A549 (cell line): Measurements from ENCODE around the gene ZNF423.

Experiments
- BHLHE40 ChIP-seq: IDR thresholded peaks from 2 replicates; pipeline ENCODE4 v1.6.1; 2012; ENCODE audit warnings: low read depth, low read length, inconsistent platforms
- CEBPB ChIP-seq, 2 experiments: fragments of >200 bp in 1 of 2; sonication (Bioruptor Twin) in 1 of 2; formaldehyde crosslinking in 1 of 2; IDR thresholded peaks; 2 replicates each; pipeline ENCODE4 v1.6.1; 2012 to 2016
- EP300 ChIP-seq, 2 experiments: fragments of >200 bp; sonication (Bioruptor Twin); formaldehyde crosslinking; IDR thresholded peaks; 2 replicates in 1 of 2; 3 replicates in 1 of 2; pipeline ENCODE4 v1.6.1; 2016 to 2017
- POLR2A ChIP-seq: IDR thresholded peaks from 2 replicates; pipeline ENCODE4 v1.6.1; 2012; ENCODE audit warnings: mild to moderate bottlenecking, low read length
- RAD21 ChIP-seq, 2 experiments: fragments of >200 bp in 1 of 2; sonication (Bioruptor Twin) in 1 of 2; formaldehyde crosslinking in 1 of 2; IDR thresholded peaks in 1 of 2; conservative IDR thresholded peaks in 1 of 2; 2 replicates in 1 of 2; 3 replicates in 1 of 2; pipeline ENCODE4 v1.6.1; 2012 to 2018; ENCODE audit warnings: inconsistent platforms in 1 of 2
- ZNF302 ChIP-seq: fragments of 250-450 bp; sonication (Bioruptor Pico); IDR thresholded peaks from 2 replicates; pipeline ENCODE4 v1.9.0; 2021; ENCODE audit warnings: inconsistent platforms, mild to moderate bottlenecking, moderate library complexity
- TF ChIP-seq, protein P1 (sequence below): fragments of >200 bp; sonication (Bioruptor Twin); formaldehyde crosslinking; IDR thresholded peaks from 3 replicates; pipeline ENCODE4 v1.5.1; 2016
- TF ChIP-seq, protein P2 (sequence below): fragments of 450-650 bp; IDR thresholded peaks from 2 replicates; pipeline ENCODE4 v1.6.1; 2014; ENCODE audit warnings: antibody characterized with exemption

DNA sequence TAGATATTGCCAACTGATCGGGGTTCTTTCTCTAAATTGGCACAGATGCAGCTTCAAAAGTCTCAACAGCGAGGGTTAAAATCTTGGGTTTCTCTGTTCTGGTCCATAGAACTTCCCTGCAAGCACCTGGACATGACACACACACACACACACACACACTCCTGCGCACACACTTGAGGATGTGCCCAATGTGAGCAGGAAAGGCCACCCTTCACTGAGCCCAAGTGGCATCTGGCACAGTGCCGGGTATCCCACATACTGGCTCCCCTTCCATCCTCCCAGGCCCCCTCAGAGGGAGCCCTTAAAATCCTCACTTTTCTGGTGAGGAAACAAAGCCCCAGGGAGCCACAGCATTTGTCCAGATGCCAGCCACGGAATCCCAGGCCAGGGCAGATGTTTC, 55.5 kb downstream of the ZNF423 start:
- TF ChIP-seq, protein P1, sequence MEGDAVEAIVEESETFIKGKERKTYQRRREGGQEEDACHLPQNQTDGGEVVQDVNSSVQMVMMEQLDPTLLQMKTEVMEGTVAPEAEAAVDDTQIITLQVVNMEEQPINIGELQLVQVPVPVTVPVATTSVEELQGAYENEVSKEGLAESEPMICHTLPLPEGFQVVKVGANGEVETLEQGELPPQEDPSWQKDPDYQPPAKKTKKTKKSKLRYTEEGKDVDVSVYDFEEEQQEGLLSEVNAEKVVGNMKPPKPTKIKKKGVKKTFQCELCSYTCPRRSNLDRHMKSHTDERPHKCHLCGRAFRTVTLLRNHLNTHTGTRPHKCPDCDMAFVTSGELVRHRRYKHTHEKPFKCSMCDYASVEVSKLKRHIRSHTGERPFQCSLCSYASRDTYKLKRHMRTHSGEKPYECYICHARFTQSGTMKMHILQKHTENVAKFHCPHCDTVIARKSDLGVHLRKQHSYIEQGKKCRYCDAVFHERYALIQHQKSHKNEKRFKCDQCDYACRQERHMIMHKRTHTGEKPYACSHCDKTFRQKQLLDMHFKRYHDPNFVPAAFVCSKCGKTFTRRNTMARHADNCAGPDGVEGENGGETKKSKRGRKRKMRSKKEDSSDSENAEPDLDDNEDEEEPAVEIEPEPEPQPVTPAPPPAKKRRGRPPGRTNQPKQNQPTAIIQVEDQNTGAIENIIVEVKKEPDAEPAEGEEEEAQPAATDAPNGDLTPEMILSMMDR, result no peak
- TF ChIP-seq ZNF302 (CRISPR knock-in tag), result no peak
- TF ChIP-seq BHLHE40, result no peak
- no peak for TF ChIP-seq EP300 (IDR thresholded peaks at IDR 0.05)
- TF ChIP-seq POLR2A, result no peak
- no peak for TF ChIP-seq CEBPB (IDR thresholded peaks at IDR 0.05)
- no peak for TF ChIP-seq RAD21 (conservative IDR thresholded peaks at IDR 0.05 in 1 of 2, IDR thresholded peaks at IDR 0.05 in 1 of 2)
- TF ChIP-seq, protein P2, sequence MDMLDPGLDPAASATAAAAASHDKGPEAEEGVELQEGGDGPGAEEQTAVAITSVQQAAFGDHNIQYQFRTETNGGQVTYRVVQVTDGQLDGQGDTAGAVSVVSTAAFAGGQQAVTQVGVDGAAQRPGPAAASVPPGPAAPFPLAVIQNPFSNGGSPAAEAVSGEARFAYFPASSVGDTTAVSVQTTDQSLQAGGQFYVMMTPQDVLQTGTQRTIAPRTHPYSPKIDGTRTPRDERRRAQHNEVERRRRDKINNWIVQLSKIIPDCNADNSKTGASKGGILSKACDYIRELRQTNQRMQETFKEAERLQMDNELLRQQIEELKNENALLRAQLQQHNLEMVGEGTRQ, result no peak
